Peyer's patch (tissue), 4 donors: ENCODE data around the gene PER3.

Source experiments
- POLR2A ChIP-seq, 2 donors: fragments of 450-650 bp; IDR thresholded peaks; one replicate each; pipeline ENCODE4 v1.5.1; 2017; ENCODE audit warnings: antibody characterized with exemption in 2 of 2, mild to moderate bottlenecking in 2 of 2, moderate library complexity in 2 of 2
- TF ChIP-seq, protein P1 (sequence below), 6 experiments: fragments of 450-650 bp in 4 of 6; fragments of 200-600 bp in 2 of 6; sonication (generic) in 1 of 6; IDR thresholded peaks; one replicate each; pipeline ENCODE4 v1.5.1; 2017 to 2019; ENCODE audit warnings: antibody characterized with exemption in 6 of 6, mild to moderate bottlenecking in 3 of 6, moderate library complexity in 1 of 6

DNA sequence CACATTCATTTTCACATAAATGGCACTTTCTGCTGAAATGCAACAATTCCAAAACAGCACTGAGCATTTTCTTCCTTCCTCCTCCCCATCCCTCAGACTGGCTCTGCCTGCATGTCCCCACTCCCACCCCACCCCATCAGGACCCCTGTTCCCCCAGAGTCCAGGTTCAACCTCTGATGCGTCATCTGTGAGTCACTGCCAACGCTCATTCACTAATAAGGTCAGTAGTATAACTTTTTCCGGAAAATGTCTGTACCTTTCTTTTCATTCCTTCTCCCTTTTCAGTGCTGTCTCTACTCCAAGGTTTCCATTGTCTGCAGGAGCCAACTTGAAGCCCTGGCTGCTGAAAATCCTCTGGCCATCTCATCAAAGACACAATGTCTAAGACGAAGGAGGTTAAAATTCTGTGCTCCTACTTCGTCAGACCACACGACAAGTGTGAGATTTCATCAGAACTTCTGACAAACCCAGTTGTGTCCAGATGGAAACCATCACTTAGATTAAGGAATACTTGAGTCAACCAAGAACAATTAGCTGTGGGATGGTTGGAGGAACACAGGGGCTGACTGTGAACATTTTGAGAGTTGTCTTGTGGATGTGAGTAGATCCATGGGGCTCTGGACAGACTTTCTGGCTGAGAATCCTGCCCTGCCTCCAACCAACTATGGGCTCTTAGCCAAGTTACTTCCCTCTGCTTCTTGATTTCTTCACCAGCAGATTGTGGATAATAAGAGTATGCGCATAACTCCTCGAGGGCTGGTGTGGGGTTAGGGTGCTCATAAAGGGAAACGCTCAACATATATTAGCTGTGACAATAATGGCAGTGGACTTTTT lies 104.4 kb downstream of the PER3 start:
- TF ChIP-seq, protein P1, sequence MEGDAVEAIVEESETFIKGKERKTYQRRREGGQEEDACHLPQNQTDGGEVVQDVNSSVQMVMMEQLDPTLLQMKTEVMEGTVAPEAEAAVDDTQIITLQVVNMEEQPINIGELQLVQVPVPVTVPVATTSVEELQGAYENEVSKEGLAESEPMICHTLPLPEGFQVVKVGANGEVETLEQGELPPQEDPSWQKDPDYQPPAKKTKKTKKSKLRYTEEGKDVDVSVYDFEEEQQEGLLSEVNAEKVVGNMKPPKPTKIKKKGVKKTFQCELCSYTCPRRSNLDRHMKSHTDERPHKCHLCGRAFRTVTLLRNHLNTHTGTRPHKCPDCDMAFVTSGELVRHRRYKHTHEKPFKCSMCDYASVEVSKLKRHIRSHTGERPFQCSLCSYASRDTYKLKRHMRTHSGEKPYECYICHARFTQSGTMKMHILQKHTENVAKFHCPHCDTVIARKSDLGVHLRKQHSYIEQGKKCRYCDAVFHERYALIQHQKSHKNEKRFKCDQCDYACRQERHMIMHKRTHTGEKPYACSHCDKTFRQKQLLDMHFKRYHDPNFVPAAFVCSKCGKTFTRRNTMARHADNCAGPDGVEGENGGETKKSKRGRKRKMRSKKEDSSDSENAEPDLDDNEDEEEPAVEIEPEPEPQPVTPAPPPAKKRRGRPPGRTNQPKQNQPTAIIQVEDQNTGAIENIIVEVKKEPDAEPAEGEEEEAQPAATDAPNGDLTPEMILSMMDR (IDR thresholded peaks at IDR 0.05) = no peak
- no peak for TF ChIP-seq POLR2A (IDR thresholded peaks at IDR 0.05)
